Measurements from ENCODE around the gene ZNF526. TPM values are rescaled to one million over a fixed set of nuclear protein-coding genes. Genes with fewer than 3 reads are reported as not detected.
A peak's percentile ranks its signal among the peaks of the same experiment; 100 is the strongest.

Gene ZNF526
- total RNA-seq, 2 donors from 2014 or later: 15.7 to 16.0 TPM

DNA sequence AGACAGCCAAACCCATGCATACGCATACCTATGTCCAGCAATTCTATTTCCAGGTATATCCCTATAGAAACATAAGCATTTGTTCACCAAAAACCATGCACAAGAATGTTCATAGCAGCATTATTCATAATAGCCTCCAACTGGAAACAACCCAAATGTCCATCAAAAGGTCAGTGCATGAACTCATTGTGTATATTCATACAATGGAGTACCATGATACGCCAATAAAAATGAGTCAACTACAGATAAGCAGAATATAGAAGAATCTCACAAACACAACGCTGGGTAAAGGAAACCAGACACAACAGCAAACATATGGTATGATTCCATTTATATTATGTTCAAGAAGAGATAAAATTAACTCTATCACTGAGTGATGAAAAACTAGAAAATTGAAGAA lies 26.4 kb upstream of the ZNF526 start:
- Histone ChIP-seq H3K36me3 (ENCODE audit: control insufficient read depth, insufficient read depth, low read length) (peaks cover 6% of the 10 kb centered on the region), H3K27me3 (ENCODE audit: control insufficient read depth, insufficient read depth, low read length, poor library complexity, severe bottlenecking) (peaks cover 4% of the 10 kb centered on the region), H3K9me3 (ENCODE audit: control insufficient read depth, low read length) (peaks cover 7% of the 10 kb centered on the region), H3K4me1 (ENCODE audit: control insufficient read depth, insufficient read depth, low read length) (no peaks in the 10 kb centered on the region), H3K9ac (ENCODE audit: extremely low read depth, low read length, poor library complexity, severe bottlenecking) (no peak overlapping the region), H3K27ac (ENCODE audit: low read depth, low read length) (no peak overlapping the region), H3K4me3 (ENCODE audit: low read length) (no peak overlapping the region)
- WGBS, 2 experiments (ENCODE audit: insufficient coverage in 1 of 2, insufficient read length in 1 of 2): 80 to 95% methylated on average over 1 to 3 of the region's 3 CpGs
- TF ChIP-seq, protein P1, sequence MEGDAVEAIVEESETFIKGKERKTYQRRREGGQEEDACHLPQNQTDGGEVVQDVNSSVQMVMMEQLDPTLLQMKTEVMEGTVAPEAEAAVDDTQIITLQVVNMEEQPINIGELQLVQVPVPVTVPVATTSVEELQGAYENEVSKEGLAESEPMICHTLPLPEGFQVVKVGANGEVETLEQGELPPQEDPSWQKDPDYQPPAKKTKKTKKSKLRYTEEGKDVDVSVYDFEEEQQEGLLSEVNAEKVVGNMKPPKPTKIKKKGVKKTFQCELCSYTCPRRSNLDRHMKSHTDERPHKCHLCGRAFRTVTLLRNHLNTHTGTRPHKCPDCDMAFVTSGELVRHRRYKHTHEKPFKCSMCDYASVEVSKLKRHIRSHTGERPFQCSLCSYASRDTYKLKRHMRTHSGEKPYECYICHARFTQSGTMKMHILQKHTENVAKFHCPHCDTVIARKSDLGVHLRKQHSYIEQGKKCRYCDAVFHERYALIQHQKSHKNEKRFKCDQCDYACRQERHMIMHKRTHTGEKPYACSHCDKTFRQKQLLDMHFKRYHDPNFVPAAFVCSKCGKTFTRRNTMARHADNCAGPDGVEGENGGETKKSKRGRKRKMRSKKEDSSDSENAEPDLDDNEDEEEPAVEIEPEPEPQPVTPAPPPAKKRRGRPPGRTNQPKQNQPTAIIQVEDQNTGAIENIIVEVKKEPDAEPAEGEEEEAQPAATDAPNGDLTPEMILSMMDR (conservative IDR thresholded peaks at IDR 0.05): no peak
- no peaks in the 10 kb centered on the region for H3K4me1 Mint-ChIP-seq
- peaks cover 23% of the 10 kb centered on the region for H3K36me3 Mint-ChIP-seq (ENCODE audit: low read depth)
- H3K9me3 Mint-ChIP-seq: peaks cover 3% of the 10 kb centered on the region
- DNase-seq: no peak
- H3K27ac Mint-ChIP-seq: no peak overlapping the region
- H3K27me3 Mint-ChIP-seq (ENCODE audit: insufficient read depth): peaks cover 27% of the 10 kb centered on the region
- no peak overlapping the region for H3K4me3 Mint-ChIP-seq

DNA sequence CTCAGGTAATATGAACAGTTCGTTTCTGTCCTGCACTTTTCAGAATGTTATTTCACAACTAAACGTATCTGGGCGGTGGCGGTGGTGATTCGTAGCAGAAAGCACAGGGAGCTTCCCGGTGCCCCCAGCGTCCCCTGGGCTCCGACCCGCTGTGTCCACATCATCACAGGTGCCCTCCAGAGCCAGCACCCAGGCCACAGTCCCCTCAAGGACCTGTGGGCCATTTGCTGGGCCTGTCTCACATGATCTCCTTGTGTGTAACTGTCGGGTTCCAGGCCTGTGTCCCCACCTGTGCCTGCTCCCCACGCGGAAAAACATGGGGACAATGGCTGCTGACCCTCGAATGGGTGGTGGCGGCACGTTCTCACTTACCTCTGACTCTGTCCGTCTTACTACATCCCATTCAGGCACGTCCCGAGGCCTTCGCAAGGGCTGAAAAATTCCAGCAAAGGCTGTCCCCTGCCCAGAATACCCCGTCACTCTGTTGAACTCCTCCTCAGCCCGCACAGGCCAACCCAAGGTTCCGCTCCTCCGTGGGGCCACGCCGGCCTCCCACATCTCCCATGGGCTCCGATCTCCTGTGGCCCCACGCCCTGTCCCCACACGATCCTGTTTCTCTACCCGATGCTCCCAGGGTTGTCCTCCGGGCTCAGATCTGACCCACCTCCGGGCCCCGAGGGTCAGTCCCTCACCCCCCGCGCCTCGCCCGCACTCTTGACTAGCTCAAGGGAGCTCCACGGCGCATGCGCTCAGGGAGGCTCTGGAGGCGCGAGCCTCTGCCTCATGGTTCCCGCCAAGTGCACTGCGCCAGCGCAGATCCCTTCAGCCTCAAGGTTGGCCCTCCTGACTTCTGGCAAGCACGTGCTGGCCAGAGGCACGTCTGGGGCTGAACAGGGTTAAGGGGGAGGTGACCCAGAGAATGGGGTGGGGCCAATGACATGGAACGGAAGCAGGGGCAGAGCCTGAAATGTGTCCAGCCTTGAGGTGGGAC lies 23.8 kb upstream of the ZNF526 start:
- H3K27ac ChIP-seq (ENCODE audit: low read depth, low read length): no peak overlapping the region
- Mint-ChIP-seq H3K4me3 (no peak overlapping the region), H3K27me3 (ENCODE audit: insufficient read depth) (peaks cover 23% of the 10 kb centered on the region)

DNA sequence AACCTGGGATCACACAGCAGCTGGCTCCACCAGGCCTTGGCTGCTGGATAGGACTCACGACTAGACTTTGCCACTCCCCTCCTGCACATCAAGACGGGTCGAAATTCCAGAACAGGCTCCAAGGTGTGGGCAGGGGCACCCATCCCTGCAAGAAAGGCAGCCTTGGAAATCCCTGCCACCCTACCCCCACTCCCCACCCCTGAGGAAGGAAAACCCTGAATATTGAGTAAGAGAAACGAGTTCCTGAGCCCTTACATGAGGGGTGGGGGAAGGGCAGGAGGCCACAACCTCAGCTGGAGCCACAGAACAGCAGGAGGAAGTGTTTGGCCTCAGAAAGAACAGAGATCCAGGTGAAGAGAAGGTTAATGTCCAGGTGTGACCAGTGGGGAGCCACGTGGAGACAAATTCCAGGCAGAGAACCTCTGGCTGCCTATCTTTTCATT lies 22.7 kb upstream of the ZNF526 start:
- Histone ChIP-seq H3K36me3 (ENCODE audit: control insufficient read depth, insufficient read depth, low read length) (peaks cover 30% of the 10 kb centered on the region), H3K4me3 (ENCODE audit: low read length) (no peak overlapping the region), H3K27ac (ENCODE audit: low read depth, low read length) (no peak overlapping the region), H3K27me3 (ENCODE audit: control insufficient read depth, insufficient read depth, low read length, poor library complexity, severe bottlenecking) (no peaks in the 10 kb centered on the region), H3K9me3 (ENCODE audit: control insufficient read depth, low read length) (peaks cover 7% of the 10 kb centered on the region), H3K9ac (ENCODE audit: extremely low read depth, low read length, poor library complexity, severe bottlenecking) (no peak overlapping the region), H3K4me1 (ENCODE audit: control insufficient read depth, insufficient read depth, low read length) (no peaks in the 10 kb centered on the region)
- DNase-seq: peak; percentile 66
- H3K27ac Mint-ChIP-seq: no peak overlapping the region
- WGBS, 2 experiments (ENCODE audit: insufficient coverage in 1 of 2, insufficient read length in 1 of 2): 51 to 67% methylated on average over 5 of the region's 5 CpGs
- no peaks in the 10 kb centered on the region for H3K4me1 Mint-ChIP-seq
- peaks cover 3% of the 10 kb centered on the region for H3K9me3 Mint-ChIP-seq
- TF ChIP-seq, protein P1 (conservative IDR thresholded peaks at IDR 0.05): no peak
- peaks cover 16% of the 10 kb centered on the region for H3K27me3 Mint-ChIP-seq (ENCODE audit: insufficient read depth)
- H3K4me3 Mint-ChIP-seq: no peak overlapping the region
- H3K36me3 Mint-ChIP-seq (ENCODE audit: low read depth): peaks cover 55% of the 10 kb centered on the region

More for the DNA sequence above, 23.8 kb upstream of the ZNF526 start:
- H3K4me1 ChIP-seq (ENCODE audit: control insufficient read depth, insufficient read depth, low read length): no peaks in the 10 kb centered on the region
- TF ChIP-seq, protein P1 (conservative IDR thresholded peaks at IDR 0.05): no peak
- no peaks in the 10 kb centered on the region for H3K27me3 ChIP-seq (ENCODE audit: control insufficient read depth, insufficient read depth, low read length, poor library complexity, severe bottlenecking)
- Mint-ChIP-seq H3K4me1 (no peaks in the 10 kb centered on the region), H3K36me3 (ENCODE audit: low read depth) (peaks cover 46% of the 10 kb centered on the region), H3K9me3 (peaks cover 3% of the 10 kb centered on the region), H3K27ac (no peak overlapping the region)
- H3K36me3 ChIP-seq (ENCODE audit: control insufficient read depth, insufficient read depth, low read length): peaks cover 21% of the 10 kb centered on the region
- peaks cover 7% of the 10 kb centered on the region for H3K9me3 ChIP-seq (ENCODE audit: control insufficient read depth, low read length)
- no peak overlapping the region for H3K9ac ChIP-seq (ENCODE audit: extremely low read depth, low read length, poor library complexity, severe bottlenecking)
- no peak overlapping the region for H3K4me3 ChIP-seq (ENCODE audit: low read length)
- DNase-seq: peak; percentile 68
- WGBS, 2 experiments (ENCODE audit: insufficient coverage in 1 of 2, insufficient read length in 1 of 2): 93 to 95% methylated on average over 45 to 47 of the region's 47 CpGs
